AG09309 (cell line): Measurements from ENCODE around the gene PCMTD2.

ENCODE experiments used
- DNase-seq: peaks from one replicate; pipeline ENCODE4 v3.0.0-alpha.2; 2010; ENCODE audit warnings: low read depth
- H3K4me3 ChIP-seq: 2 replicates; pipeline ENCODE4 v1.5.1; 2011; ENCODE audit warnings: mild to moderate bottlenecking, low read depth, low read length, moderate library complexity; ENCODE audit not compliant: control insufficient read depth
- CTCF ChIP-seq: IDR thresholded peaks from 2 replicates; pipeline ENCODE4 v1.5.1; 2011; ENCODE audit warnings: mild to moderate bottlenecking, low read depth, low read length, inconsistent platforms; ENCODE audit not compliant: insufficient read depth, control insufficient read depth; ENCODE audit errors: missing control alignments

PCMTD2 gene

GRCh38 chr20:64255361-64256281 lies at the start of gene PCMTD2:
PCMTD2 (plus strand) TSS chr20:64255748; CDS start chr20:64259966, 4,218 bp downstream.
- DNase-seq = no peak
- TF ChIP-seq CTCF = peak; percentile 9
- H3K4me3 ChIP-seq = peak within 1 kb of the TSS; percentile 77

DNA sequence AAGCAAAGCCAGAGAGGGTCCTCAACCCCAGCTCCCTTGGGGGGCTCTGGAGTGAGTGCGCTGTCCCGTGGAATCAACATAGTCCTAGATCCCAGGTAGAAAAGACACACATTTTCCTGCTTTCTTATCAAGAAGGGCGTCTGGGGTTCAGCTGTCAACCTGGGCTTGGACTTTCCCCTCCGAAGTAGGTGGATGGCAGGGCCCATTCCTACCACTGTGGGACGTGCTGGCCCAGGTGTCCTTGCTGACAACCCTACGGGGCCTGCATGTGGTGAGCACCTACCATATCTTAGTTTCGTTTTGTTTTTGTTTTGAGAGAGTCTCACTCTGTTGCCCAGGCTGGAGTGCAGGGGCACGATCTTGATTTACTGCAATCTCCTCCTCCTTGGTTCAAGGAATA lies 48.9 kb upstream of the PCMTD2 start:
- no peak overlapping the region for H3K4me3 ChIP-seq
- TF ChIP-seq CTCF = no peak
- DNase-seq = no peak

GRCh38 chr20:64207641-64208590 lies 47.6 kb upstream of the PCMTD2 start:
- no peak for TF ChIP-seq CTCF
- DNase-seq = no peak
- H3K4me3 ChIP-seq = no peak overlapping the region

DNA sequence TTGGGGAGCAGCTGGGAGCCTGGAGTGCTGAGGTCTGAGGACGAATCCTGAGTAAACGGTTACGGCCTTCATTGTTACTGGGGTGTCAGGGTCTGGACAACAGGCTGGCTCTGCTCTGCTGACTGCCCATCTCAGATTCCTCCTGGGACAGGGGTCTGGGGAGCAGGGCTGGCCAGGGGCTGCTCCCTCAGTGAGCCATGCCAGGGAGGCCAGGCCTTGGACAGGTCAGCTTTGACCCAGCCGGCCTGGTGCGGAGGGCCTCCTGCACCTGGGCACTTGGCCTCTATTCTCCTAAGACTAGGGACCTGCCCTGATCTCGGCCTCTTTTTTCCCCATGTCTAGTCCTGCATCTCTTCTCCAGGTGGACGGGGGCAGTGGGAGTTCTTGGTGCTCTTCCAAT lies 46.4 kb upstream of the PCMTD2 start:
- no peak overlapping the region for H3K4me3 ChIP-seq
- DNase-seq = no peak
- TF ChIP-seq CTCF = no peak

DNA sequence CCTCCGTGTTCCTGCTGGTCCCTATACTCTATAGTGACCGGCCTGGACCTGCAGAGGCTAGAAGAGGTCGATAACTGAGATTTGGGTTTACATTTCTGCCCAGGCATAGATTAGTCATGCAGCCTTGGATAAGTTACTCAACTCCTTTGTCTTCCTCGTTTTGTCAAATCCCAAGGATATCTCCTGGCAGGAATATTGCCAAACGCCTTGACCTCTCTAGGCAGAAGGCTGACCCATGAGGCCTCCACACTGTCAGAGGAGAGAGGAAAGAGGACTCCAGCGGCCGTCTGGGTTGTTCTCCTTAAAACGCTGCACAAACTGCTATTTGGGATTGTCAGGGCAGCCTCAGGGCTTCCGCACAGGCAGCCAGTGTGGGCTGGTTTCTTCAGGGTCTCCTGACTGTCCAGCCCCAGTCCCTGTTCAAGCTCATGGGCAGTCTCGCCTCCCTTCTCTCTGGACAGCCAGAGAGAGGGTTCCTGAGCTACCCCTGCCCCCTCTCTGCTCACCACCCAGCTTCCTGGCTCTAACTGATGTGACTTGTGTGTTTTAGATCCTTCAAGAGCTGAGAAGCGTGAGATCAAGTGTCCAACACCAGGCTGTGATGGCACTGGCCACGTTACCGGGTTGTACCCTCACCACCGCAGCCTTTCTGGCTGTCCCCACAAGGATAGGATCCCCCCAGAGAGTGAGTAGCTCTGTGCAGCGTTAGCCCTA lies 44.7 kb upstream of the PCMTD2 start:
- TF ChIP-seq CTCF = no peak
- DNase-seq = no peak
- no peak overlapping the region for H3K4me3 ChIP-seq
